T-cell (primary cell): Measurements from ENCODE around the gene DUSP10. TPM values are rescaled to one million over a fixed set of nuclear protein-coding genes. Genes with fewer than 3 reads are reported as not detected.

Experiments used
- ATAC-seq, 4 experiments: fragments of 200-7000 bp in 3 of 4; fragments of 150-1000 bp in 1 of 4; cut with Tn5 transposase; replicated peaks in 1 of 4; 1 replicate in 3 of 4; 2 replicates in 1 of 4; pipeline ENCODE4 v1.10.0; 2021; ENCODE audit warnings: moderate library complexity in 3 of 4, mild to moderate bottlenecking in 2 of 4, moderate number of reproducible peaks in 1 of 4
- CTCF ChIA-PET, 2 donors: fragments of 300-600 bp; sonication (Branson Sonifier 250); formaldehyde crosslinking; loops; one replicate each; lab custom pipeline; 2022; ENCODE audit warnings: antibody characterized with exemption in 2 of 2; lab: Charles Lee
- POLR2A ChIA-PET, 2 donors: fragments of 300-600 bp; sonication (Branson Sonifier 250); formaldehyde crosslinking; loops; one replicate each; lab custom pipeline; 2022; ENCODE audit warnings: antibody characterized with exemption in 2 of 2; lab: Charles Lee
- DNase-seq, 35 experiments: peaks; one replicate each; pipeline versions ENCODE4 v3.0.0 to v3.0.0-alpha.2; 2013 to 2023
- H3K27ac ChIP-seq: one replicate; pipeline ENCODE4 v1.5.1; 2013; ENCODE audit warnings: low read length
- H3K27me3 ChIP-seq, 2 experiments: replicated peaks in 1 of 2; 1 replicate in 1 of 2; 2 replicates in 1 of 2; pipeline versions ENCODE4 v1.6.1 to v1.7.0; 2013; ENCODE audit warnings: low read length in 1 of 2, mixed read lengths in 1 of 2; ENCODE audit not compliant: control insufficient read depth in 2 of 2, insufficient read depth in 2 of 2; ENCODE audit errors: extremely low read depth in 1 of 2
- H3K36me3 ChIP-seq, 2 donors: 1 replicate in 1 of 2; 2 replicates in 1 of 2; pipeline versions ENCODE4 v1.6.1 to v1.7.0; 2013; ENCODE audit warnings: low read length in 1 of 2; ENCODE audit not compliant: control insufficient read depth in 2 of 2, insufficient read depth in 1 of 2; ENCODE audit errors: extremely low read depth in 1 of 2
- H3K4me1 ChIP-seq, 2 experiments: 1 replicate in 1 of 2; 2 replicates in 1 of 2; pipeline versions ENCODE4 v1.6.1 to v1.7.0; 2013; ENCODE audit warnings: low read length in 2 of 2, mixed read lengths in 1 of 2; ENCODE audit not compliant: insufficient read depth in 2 of 2, control insufficient read depth in 1 of 2; ENCODE audit errors: extremely low read depth in 1 of 2
- H3K4me3 ChIP-seq, 2 donors: 1 replicate in 1 of 2; 2 replicates in 1 of 2; pipeline versions ENCODE4 v1.5.1 to v1.7.0; 2013; ENCODE audit warnings: mild to moderate bottlenecking in 2 of 2, low read length in 1 of 2, moderate library complexity in 1 of 2; ENCODE audit not compliant: control insufficient read depth in 1 of 2; ENCODE audit errors: extremely low read depth in 1 of 2
- H3K9me3 ChIP-seq: 2 replicates; pipeline ENCODE4 v1.7.0; 2013
- H3K27ac Mint-ChIP-seq, 2 donors: one replicate each; pipeline ENCODE4 v1.8.0; 2020 to 2021; ENCODE audit warnings: mild to moderate bottlenecking in 2 of 2, mixed read lengths in 2 of 2
- H3K27me3 Mint-ChIP-seq, 2 donors: one replicate each; pipeline ENCODE4 v1.8.0; 2021 to 2022; ENCODE audit warnings: mixed read lengths in 2 of 2
- H3K36me3 Mint-ChIP-seq: one replicate; pipeline ENCODE4 v1.8.0; 2021; ENCODE audit warnings: mixed read lengths
- H3K4me1 Mint-ChIP-seq, 3 donors: one replicate each; pipeline ENCODE4 v1.8.0; 2020 to 2022; ENCODE audit warnings: mixed read lengths in 3 of 3, mild to moderate bottlenecking in 1 of 3
- H3K4me3 Mint-ChIP-seq, 3 donors: one replicate each; pipeline ENCODE4 v1.8.0; 2020 to 2022; ENCODE audit warnings: mild to moderate bottlenecking in 3 of 3, mixed read lengths in 3 of 3, moderate library complexity in 3 of 3
- H3K9me3 Mint-ChIP-seq, 3 donors: one replicate each; pipeline ENCODE4 v1.8.0; 2020 to 2022; ENCODE audit warnings: mixed read lengths in 3 of 3
- WGBS: methylation state at CpG from one replicate; pipeline ENCODE4 v1.1.5; 2013; ENCODE audit warnings: missing lambda C conversion rate; ENCODE audit not compliant: insufficient coverage; 5-methylcytosine and 5-hydroxymethylcytosine counted together
- total RNA-seq, 35 experiments: library from RNA in 6 of 35; stranded (reverse) in 6 of 35; fragments of 120-200 nt in 1 of 35; gene quantifications; one replicate each; pipeline versions ENCODE4 v1.2.1 to v1.2.4 and lab custom pipeline; 2013 to 2026

Gene DUSP10
- total RNA-seq, 5 donors from 2014 or later (not counting 1 experiment from before 2014, with no cell fraction given): 5.2 to 64.2 (median 6.0) TPM

DNA sequence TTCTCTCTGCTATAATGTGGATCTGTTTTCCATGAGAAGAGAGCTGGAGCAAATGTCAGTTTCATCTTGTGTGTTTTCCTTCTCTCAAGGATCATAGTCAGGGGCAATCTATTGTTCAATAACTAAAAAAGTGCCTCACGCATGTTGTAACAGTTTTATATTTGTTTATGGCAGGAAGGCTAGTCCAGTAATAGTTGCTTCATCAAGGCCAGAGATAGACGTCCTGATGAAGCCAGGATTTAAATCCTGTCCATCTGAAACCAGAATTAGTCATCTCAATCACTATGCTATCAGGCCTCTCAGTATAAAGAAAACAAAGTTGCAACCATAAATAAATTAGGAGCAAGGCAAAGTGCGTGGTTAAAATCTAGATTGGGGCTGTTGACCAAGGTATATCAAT, 30.2 kb upstream of the DUSP10 start:
- no peaks in the 10 kb centered on the region for H3K9me3 ChIP-seq
- WGBS: no CpG with 5 or more reads among the region's 3 CpGs
- ChIA-PET POLR2A (no interaction called here), CTCF (no interaction called here)
- no peak overlapping the region for H3K27ac Mint-ChIP-seq
- no peaks in the 10 kb centered on the region for H3K36me3 ChIP-seq
- H3K4me1 Mint-ChIP-seq: peaks cover 19 to 28% (median 20%) of the 10 kb centered on the region in 3 donors
- DNase-seq (no peak), ATAC-seq (no peak)
- no peaks in the 10 kb centered on the region for H3K27me3 ChIP-seq
- no peak overlapping the region for H3K27ac ChIP-seq
- H3K4me3 Mint-ChIP-seq: no peak overlapping the region
- H3K27me3 Mint-ChIP-seq: no peaks in the 10 kb centered on the region
- H3K9me3 Mint-ChIP-seq: no peaks in the 10 kb centered on the region
- no peak overlapping the region for H3K4me3 ChIP-seq
- peaks cover 8 to 11% of the 10 kb centered on the region in 2 experiments for H3K4me1 ChIP-seq
- no peaks in the 10 kb centered on the region for H3K36me3 Mint-ChIP-seq

DNA sequence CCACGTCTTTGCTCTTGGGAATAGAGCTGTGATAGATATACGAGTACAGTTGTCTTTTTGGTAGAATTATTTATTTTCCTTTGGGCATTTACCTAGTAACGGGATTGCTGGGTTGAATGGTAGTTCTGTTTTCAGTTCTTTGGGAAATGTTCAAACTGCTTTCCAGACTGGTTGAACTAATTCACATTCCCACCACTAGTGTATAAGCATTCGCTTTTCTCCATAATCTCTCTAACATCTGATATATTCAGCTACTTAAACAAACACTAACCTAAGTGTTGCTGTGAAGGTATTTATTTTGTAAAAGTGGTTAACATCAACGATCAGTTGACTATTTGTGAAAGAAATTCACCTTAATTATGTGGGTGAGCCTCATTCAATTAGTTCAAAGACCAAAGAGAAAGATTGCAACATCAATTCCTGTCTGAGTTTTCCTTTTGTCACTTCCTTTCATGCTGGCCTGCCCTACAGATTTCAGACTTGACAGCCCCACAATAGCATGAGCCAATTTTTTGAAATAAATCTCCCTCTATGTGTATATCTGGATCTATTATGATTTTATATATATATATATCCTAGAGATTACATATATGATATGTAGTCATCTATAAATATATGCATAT, 26.7 kb upstream of the DUSP10 start:
- ChIA-PET CTCF (no interaction called here), POLR2A (no interaction called here)
- H3K27ac ChIP-seq: no peak overlapping the region
- no peaks in the 10 kb centered on the region for H3K9me3 ChIP-seq
- no peak overlapping the region for H3K4me3 ChIP-seq
- H3K36me3 Mint-ChIP-seq: no peaks in the 10 kb centered on the region
- H3K4me3 Mint-ChIP-seq: no peak overlapping the region
- no peaks in the 10 kb centered on the region for H3K36me3 ChIP-seq
- H3K27me3 Mint-ChIP-seq: no peaks in the 10 kb centered on the region
- H3K27ac Mint-ChIP-seq: no peak overlapping the region
- DNase-seq (no peak), ATAC-seq (no peak)
- WGBS: no CpG with 5 or more reads among the region's 5 CpGs
- H3K9me3 Mint-ChIP-seq: no peaks in the 10 kb centered on the region
- H3K4me1 Mint-ChIP-seq: peaks cover 6 to 9% (median 7%) of the 10 kb centered on the region in 3 donors
- peaks cover 0 to 4% of the 10 kb centered on the region in 2 experiments for H3K4me1 ChIP-seq
- H3K27me3 ChIP-seq: no peaks in the 10 kb centered on the region

DNA sequence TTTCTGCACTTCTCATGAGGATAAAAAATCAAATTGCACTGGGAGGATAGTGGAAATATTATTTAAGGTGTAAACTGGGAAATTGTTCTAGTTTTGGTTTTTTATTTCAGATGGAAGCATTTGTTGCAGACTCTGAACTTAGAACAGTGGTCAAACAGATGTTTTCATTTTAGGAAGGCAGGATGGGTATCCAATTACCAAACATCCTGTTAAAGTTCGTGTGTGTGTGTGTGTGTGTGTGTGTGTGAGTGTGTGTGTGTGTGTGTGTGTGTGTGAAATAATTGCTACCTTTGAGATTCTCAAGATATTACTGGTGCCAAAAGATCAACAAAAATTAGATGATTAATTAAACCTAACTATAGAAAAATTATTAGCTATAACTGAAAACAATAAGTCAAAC, 24.3 kb upstream of the DUSP10 start:
- peaks cover 0 to 4% of the 10 kb centered on the region in 2 experiments for H3K4me1 ChIP-seq
- H3K9me3 ChIP-seq: no peaks in the 10 kb centered on the region
- Mint-ChIP-seq H3K27ac (no peak overlapping the region), H3K27me3 (no peaks in the 10 kb centered on the region), H3K4me3 (no peak overlapping the region), H3K36me3 (no peaks in the 10 kb centered on the region), H3K4me1 (peaks cover 6 to 11% (median 9%) of the 10 kb centered on the region in 3 donors), H3K9me3 (no peaks in the 10 kb centered on the region)
- H3K27ac ChIP-seq: no peak overlapping the region
- no peak for DNase-seq
- ChIA-PET POLR2A (interaction anchor here in 1 of 2 donors (0.6 kb wide), 1 partner anchor 7 kb away, joined by 3 read pairs; no protein-coding TSS in a partner anchor), CTCF (interaction anchor here in 1 of 2 donors (0.7 kb wide), 1 partner anchor 20 kb away, joined by 4 read pairs; no protein-coding TSS in a partner anchor)
- no peak for ATAC-seq
- WGBS: no CpG with 5 or more reads among the region's 1 CpG
- H3K36me3 ChIP-seq: no peaks in the 10 kb centered on the region
- no peaks in the 10 kb centered on the region for H3K27me3 ChIP-seq
- no peak overlapping the region for H3K4me3 ChIP-seq

DNA sequence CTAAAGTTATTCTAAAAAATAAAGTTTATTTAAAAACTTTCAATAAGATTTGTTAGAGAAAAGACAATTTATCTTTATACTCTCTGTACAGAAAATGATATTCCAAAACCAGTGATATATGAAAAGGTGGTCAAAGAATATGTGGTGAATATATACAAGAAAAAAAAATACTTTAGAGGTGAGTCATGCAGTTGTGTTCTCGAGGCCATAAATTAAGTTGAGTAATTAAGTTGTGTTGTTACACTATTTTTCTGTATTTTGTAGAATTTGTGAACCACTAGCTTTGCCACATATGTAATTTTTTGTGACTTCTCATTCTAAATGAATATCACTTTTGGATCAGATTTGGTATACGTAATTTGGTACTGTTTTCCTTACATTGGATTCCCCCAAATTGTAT, 23.6 kb upstream of the DUSP10 start:
- H3K4me1 Mint-ChIP-seq: peaks cover 6 to 16% (median 12%) of the 10 kb centered on the region in 3 donors
- Histone ChIP-seq H3K36me3 (no peaks in the 10 kb centered on the region), H3K27ac (no peak overlapping the region), H3K9me3 (no peaks in the 10 kb centered on the region), H3K4me3 (no peak overlapping the region), H3K27me3 (no peaks in the 10 kb centered on the region), H3K4me1 (peaks cover 0 to 4% of the 10 kb centered on the region in 2 experiments)
- no peak for ATAC-seq
- H3K27me3 Mint-ChIP-seq: no peaks in the 10 kb centered on the region
- DNase-seq: no peak
- WGBS: no CpG with 5 or more reads among the region's 2 CpGs
- no peak overlapping the region for H3K4me3 Mint-ChIP-seq
- H3K9me3 Mint-ChIP-seq: no peaks in the 10 kb centered on the region
- CTCF ChIA-PET: no interaction called here
- POLR2A ChIA-PET: no interaction called here
- H3K27ac Mint-ChIP-seq: no peak overlapping the region
- no peaks in the 10 kb centered on the region for H3K36me3 Mint-ChIP-seq

DNA sequence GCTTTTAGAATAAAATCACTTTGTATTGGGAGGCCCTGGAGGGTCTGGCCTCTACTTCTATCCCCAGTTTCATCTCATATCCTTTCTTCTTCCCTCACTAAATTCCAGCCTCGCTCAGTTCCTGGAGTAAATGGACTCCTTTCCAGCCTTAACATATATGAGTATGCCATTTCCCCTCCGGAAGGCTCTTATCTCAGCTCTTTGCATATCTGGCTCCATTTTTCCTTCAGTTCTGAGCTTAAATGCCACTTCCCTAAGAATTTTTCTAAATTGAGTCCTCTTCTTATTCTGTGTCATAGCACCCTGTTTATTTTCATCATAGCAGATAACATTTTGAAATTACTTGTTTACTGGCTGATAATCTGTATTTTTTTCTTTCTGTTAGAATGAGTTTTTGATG, 20.2 kb upstream of the DUSP10 start:
- Histone ChIP-seq H3K9me3 (no peaks in the 10 kb centered on the region), H3K4me1 (no peaks in the 10 kb centered on the region), H3K27me3 (no peaks in the 10 kb centered on the region), H3K4me3 (no peak overlapping the region), H3K36me3 (no peaks in the 10 kb centered on the region), H3K27ac (no peak overlapping the region)
- WGBS: 80% methylated on average over 1 of the region's 2 CpGs
- H3K36me3 Mint-ChIP-seq: no peaks in the 10 kb centered on the region
- no peak for DNase-seq
- H3K4me1 Mint-ChIP-seq: peaks cover 0 to 10% (median 8%) of the 10 kb centered on the region in 3 donors
- H3K27ac Mint-ChIP-seq: no peak overlapping the region
- H3K27me3 Mint-ChIP-seq: no peaks in the 10 kb centered on the region
- H3K4me3 Mint-ChIP-seq: no peak overlapping the region
- H3K9me3 Mint-ChIP-seq: no peaks in the 10 kb centered on the region
- ATAC-seq: no peak
- CTCF ChIA-PET: no interaction called here
- POLR2A ChIA-PET: no interaction called here

DNA sequence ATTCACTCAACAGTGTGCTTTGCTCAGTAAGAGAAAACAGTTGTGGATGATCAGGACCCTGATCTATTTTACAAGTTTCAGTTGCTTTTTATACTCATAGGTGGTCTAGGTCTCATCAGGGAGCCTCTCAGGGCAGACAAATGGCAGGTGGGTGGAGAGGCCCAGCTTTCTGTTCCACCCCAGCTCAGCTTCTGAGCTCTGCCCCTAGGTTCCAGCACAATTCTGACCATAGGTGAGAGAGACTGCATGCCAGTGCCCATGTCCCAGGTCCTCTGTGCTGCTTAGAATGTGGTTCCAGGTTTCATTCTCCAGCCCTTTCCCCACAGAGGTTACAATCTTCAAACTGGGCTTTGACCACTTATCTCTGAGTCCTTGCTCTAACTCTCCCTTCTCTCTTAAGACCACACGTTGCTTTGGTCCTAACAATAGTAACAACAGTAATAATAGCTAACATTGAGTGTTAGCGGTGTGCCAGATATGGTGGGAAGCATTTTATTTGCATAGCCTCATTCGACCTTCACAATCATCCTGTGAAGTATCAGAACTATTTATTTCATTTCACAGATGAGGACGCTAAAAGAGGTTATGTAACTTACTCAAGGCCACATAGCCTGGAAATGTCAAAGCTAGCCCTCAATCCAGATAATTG, 19.6 kb upstream of the DUSP10 start:
- DNase-seq: no peak
- no peak overlapping the region for H3K27ac Mint-ChIP-seq
- ChIA-PET CTCF (interaction anchor here in 1 of 2 donors (0.6 kb wide), 1 partner anchor 136 kb away, joined by 3 read pairs; no protein-coding TSS in a partner anchor), POLR2A (no interaction called here)
- Histone ChIP-seq H3K27ac (no peak overlapping the region), H3K4me1 (no peaks in the 10 kb centered on the region), H3K4me3 (no peak overlapping the region), H3K27me3 (no peaks in the 10 kb centered on the region), H3K36me3 (no peaks in the 10 kb centered on the region), H3K9me3 (no peaks in the 10 kb centered on the region)
- H3K4me3 Mint-ChIP-seq: no peak overlapping the region
- no CpG with 5 or more reads among the region's 4 CpGs for WGBS
- no peak for ATAC-seq
- H3K9me3 Mint-ChIP-seq: no peaks in the 10 kb centered on the region
- peaks cover 0 to 10% (median 8%) of the 10 kb centered on the region in 3 donors for H3K4me1 Mint-ChIP-seq
- H3K27me3 Mint-ChIP-seq: no peaks in the 10 kb centered on the region
- no peaks in the 10 kb centered on the region for H3K36me3 Mint-ChIP-seq
